ENCODE data around the gene DYNLT2. TPM values are rescaled to one million over a fixed set of nuclear protein-coding genes. Genes with fewer than 3 reads are reported as not detected.

Gene DYNLT2
- total RNA-seq, 1 donor from 2014 or later, result 1.1 TPM

- Histone ChIP-seq H3K36me3 (ENCODE audit: control insufficient read depth, insufficient read depth, low read length) (no peaks in the 10 kb centered on the region), H3K4me3 (ENCODE audit: low read depth, low read length) (no peak overlapping the region), H3K27me3 (ENCODE audit: control insufficient read depth, insufficient read depth, low read length) (no peaks in the 10 kb centered on the region)
- DNase-seq (ENCODE audit: low read depth), result no peak
- no peak for FAIRE-seq
- no peak for TF ChIP-seq CTCF (IDR thresholded peaks at IDR 0.05; ENCODE audit: insufficient read depth, low read length, severe bottlenecking)
Observed at GRCh38 chr6:169726049-169726400, 25.3 kb downstream of the DYNLT2 start.

DNA sequence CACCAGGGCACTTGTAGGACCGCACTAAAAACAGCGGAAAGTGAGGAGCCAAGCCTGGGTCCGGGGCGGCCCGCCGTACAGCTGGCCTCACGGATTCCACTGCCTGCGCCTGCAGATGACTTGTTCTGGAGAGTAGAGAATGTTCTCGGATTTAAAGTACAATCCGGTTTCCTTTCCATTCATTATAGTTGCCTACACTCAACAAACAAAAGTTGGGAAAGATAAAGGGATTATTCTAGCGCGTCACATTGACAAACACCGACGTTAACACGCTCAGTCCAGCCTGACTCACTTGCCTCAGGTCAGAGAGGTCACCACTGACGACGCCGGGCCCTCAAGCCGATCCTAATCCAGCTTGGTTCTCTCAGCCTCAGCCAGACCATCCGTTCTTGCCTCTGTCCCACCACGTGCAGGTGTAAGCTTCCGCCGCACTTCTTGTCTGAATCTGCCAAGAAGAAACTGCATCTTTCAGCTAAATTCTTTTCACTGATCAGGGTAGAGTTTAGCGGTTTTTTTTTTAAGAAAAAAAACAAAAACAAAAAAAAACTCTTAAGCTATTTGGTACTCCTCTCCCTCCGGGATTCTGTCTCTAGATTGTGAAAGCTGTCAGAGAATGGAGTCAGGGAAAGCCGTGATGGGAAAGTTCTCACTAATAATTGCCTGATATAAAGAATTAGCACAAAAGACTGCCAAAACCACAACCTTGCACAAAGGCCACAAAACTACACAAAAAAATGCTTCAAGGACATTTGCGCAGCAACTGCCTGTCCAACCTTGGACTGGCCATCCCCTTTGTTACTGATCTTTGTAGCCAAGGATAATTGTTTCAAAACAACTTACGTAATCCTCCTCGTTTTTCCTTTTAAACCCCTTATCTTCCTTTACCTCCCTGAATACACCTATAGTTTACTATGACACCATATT lies 26.0 kb downstream of the DYNLT2 start:
- H3K36me3 ChIP-seq (ENCODE audit: control insufficient read depth, insufficient read depth, low read length), result no peaks in the 10 kb centered on the region
- DNase-seq (ENCODE audit: low read depth), result peak; percentile 66
- TF ChIP-seq CTCF (IDR thresholded peaks at IDR 0.05; ENCODE audit: insufficient read depth, low read length, severe bottlenecking), result no peak
- H3K4me3 ChIP-seq (ENCODE audit: low read depth, low read length), result peak overlapping the region; percentile 57
- H3K27me3 ChIP-seq (ENCODE audit: control insufficient read depth, insufficient read depth, low read length), result no peaks in the 10 kb centered on the region
- no peak for FAIRE-seq

DNA sequence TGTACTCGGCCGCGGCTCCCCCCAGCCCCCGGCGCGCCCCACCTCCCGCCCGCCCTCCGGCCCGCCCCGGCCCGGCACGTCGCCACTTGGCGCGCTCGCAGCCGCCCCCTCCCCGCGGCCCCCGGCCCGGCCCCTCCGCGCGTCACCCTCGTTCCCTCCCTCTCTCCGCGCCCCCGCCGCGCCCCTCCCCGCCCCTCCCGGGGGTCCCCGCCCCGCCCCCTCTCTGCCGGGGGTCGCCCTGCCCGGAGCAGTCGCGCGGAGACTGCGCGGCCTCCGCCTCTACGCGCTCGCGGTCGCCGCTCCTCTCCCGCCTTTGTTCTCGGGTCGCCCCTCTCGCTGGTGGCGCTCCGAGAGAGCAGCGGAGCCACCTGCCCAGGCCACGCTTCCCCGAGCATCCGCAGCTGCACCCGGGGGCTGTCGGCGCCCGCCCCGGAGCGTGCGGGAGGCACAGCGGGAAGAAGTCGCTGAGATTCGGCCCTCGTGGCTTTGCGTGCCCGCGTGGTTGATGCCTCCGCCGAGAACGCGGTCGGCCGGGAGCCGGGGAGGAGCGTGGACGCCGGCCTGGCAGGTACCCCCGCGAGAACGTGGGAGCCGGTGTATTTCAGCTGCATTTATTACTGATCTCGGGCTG lies 26.8 kb downstream of the DYNLT2 start, which contains the start of gene PHF10:
Gene PHF10, minus strand, starts transcription at position 7 of the 631 bp plus-strand sequence. CDS start 569 bp downstream, outside the sequence.
- Histone ChIP-seq H3K36me3 (ENCODE audit: control insufficient read depth, insufficient read depth, low read length) (no peaks in the 10 kb centered on the region), H3K4me3 (ENCODE audit: low read depth, low read length) (peak within 1 kb of the TSS; percentile 64), H3K27me3 (ENCODE audit: control insufficient read depth, insufficient read depth, low read length) (no peaks in the 10 kb centered on the region)
- DNase-seq (ENCODE audit: low read depth) (no peak), FAIRE-seq (no peak)
- no peak for TF ChIP-seq CTCF (IDR thresholded peaks at IDR 0.05; ENCODE audit: insufficient read depth, low read length, severe bottlenecking)

DNA sequence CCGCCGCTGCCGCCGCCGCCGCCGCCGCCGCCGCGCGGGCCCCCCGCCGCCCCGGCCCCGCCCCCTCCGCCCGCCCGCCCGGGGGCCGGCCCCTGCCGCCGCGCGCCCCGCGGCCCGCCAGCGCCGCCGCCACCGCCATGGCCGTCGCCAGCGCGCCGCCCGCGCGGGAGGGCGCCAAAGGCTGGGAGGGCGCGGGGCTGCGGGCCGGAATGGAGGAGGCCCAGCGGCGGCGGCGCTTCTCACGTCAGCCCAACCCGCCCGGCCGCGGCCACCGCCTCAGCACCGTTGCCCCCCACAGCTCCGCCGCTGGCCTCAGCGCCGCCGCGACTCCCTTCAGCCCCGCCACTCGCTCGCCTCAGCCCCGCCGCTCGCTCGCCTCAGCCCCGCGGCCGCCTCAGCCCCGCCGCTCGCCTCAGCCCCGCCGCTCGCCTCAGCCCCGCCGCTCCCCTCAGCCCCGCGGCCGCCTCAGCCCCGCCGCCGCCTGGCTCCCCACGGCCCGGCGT lies 27.3 kb downstream of the DYNLT2 start:
- Histone ChIP-seq H3K27me3 (ENCODE audit: control insufficient read depth, insufficient read depth, low read length) (no peaks in the 10 kb centered on the region), H3K36me3 (ENCODE audit: control insufficient read depth, insufficient read depth, low read length) (no peaks in the 10 kb centered on the region), H3K4me3 (ENCODE audit: low read depth, low read length) (peak overlapping the region; percentile 57)
- no peak for FAIRE-seq
- DNase-seq (ENCODE audit: low read depth), result no peak
- TF ChIP-seq CTCF (IDR thresholded peaks at IDR 0.05; ENCODE audit: insufficient read depth, low read length, severe bottlenecking), result no peak

- H3K27me3 ChIP-seq (ENCODE audit: control insufficient read depth, insufficient read depth, low read length), result no peaks in the 10 kb centered on the region
- DNase-seq (ENCODE audit: low read depth) (peak; percentile 39), FAIRE-seq (no peak)
- H3K4me3 ChIP-seq (ENCODE audit: low read depth, low read length), result peak overlapping the region; percentile 64
- no peak for TF ChIP-seq CTCF (IDR thresholded peaks at IDR 0.05; ENCODE audit: insufficient read depth, low read length, severe bottlenecking)
- no peaks in the 10 kb centered on the region for H3K36me3 ChIP-seq (ENCODE audit: control insufficient read depth, insufficient read depth, low read length)
Observed at GRCh38 chr6:169723200-169723909, 28.0 kb downstream of the DYNLT2 start.
